ENCODE data around the gene PLPP1.

Gene PLPP1

GRCh38 chr5:55481293-55481855 lies 53.4 kb downstream of the PLPP1 start:
- H3K9me3 Mint-ChIP-seq: no peaks in the 10 kb centered on the region
- no peaks in the 10 kb centered on the region for H3K27me3 Mint-ChIP-seq (ENCODE audit: low read depth, poor library complexity)
- H3K4me3 Mint-ChIP-seq: no peak overlapping the region
- no peaks in the 10 kb centered on the region for H3K36me3 Mint-ChIP-seq (ENCODE audit: low read depth)
- TF ChIP-seq, protein P1, sequence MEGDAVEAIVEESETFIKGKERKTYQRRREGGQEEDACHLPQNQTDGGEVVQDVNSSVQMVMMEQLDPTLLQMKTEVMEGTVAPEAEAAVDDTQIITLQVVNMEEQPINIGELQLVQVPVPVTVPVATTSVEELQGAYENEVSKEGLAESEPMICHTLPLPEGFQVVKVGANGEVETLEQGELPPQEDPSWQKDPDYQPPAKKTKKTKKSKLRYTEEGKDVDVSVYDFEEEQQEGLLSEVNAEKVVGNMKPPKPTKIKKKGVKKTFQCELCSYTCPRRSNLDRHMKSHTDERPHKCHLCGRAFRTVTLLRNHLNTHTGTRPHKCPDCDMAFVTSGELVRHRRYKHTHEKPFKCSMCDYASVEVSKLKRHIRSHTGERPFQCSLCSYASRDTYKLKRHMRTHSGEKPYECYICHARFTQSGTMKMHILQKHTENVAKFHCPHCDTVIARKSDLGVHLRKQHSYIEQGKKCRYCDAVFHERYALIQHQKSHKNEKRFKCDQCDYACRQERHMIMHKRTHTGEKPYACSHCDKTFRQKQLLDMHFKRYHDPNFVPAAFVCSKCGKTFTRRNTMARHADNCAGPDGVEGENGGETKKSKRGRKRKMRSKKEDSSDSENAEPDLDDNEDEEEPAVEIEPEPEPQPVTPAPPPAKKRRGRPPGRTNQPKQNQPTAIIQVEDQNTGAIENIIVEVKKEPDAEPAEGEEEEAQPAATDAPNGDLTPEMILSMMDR (IDR thresholded peaks at IDR 0.05): no peak
- no peak for DNase-seq
- no peak overlapping the region for H3K27ac Mint-ChIP-seq
- peaks cover 11% of the 10 kb centered on the region for H3K4me1 Mint-ChIP-seq

DNA sequence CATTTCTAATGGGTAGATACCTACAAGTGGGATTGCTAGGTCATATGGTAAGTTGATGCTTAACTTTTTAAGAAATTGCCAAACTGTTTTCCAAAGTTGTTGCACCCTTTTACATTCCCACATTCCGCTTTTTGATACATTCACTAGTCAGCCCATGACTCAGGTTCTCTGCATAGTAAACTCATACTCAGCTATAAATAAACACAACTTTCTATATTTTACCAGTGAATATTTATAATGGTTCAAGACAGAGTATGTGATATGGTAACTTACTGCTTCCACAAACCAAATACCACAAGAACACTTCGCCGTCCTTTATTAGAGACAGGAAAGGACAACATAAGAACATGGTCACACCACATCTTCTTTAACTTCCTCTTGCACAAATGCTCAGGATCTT lies 54.0 kb downstream of the PLPP1 start:
- no peak overlapping the region for H3K4me3 Mint-ChIP-seq
- no peak for DNase-seq
- peaks cover 11% of the 10 kb centered on the region for H3K4me1 Mint-ChIP-seq
- H3K9me3 Mint-ChIP-seq: no peaks in the 10 kb centered on the region
- H3K27ac Mint-ChIP-seq: no peak overlapping the region
- no peaks in the 10 kb centered on the region for H3K27me3 Mint-ChIP-seq (ENCODE audit: low read depth, poor library complexity)
- TF ChIP-seq, protein P1 (IDR thresholded peaks at IDR 0.05): no peak
- no peaks in the 10 kb centered on the region for H3K36me3 Mint-ChIP-seq (ENCODE audit: low read depth)

DNA sequence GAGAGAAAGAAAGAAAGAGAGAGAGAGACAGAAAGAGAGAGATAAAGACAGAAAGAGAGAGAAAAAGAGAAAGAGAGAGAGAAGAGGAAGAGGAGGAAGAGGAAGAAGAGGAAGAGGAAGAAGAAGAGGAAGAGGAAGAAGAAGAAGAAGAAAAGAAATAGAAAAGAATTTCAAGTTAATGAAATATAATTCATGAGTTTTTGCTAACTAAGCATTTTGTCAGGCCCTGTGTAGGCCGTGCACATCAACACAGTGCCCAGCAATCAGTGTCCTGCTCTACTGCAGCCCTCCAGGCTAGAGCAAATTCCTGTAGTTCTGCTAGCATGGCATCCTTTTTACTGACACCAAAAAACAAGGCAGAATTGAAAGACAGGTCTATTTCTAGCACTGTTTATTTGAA lies 62.1 kb downstream of the PLPP1 start:
- peaks cover 8% of the 10 kb centered on the region for H3K4me1 Mint-ChIP-seq
- H3K9me3 Mint-ChIP-seq: no peaks in the 10 kb centered on the region
- no peak for DNase-seq
- H3K27ac Mint-ChIP-seq: no peak overlapping the region
- no peak overlapping the region for H3K4me3 Mint-ChIP-seq
- no peaks in the 10 kb centered on the region for H3K36me3 Mint-ChIP-seq (ENCODE audit: low read depth)
- H3K27me3 Mint-ChIP-seq (ENCODE audit: low read depth, poor library complexity): peaks cover 4% of the 10 kb centered on the region
- TF ChIP-seq, protein P1 (IDR thresholded peaks at IDR 0.05): no peak

- DNase-seq: no peak
- Mint-ChIP-seq H3K36me3 (ENCODE audit: low read depth) (no peaks in the 10 kb centered on the region), H3K4me1 (peaks cover 8% of the 10 kb centered on the region), H3K9me3 (no peaks in the 10 kb centered on the region), H3K27me3 (ENCODE audit: low read depth, poor library complexity) (peaks cover 4% of the 10 kb centered on the region), H3K27ac (no peak overlapping the region), H3K4me3 (no peak overlapping the region)
- TF ChIP-seq, protein P1 (IDR thresholded peaks at IDR 0.05): no peak
These were observed 63.3 kb downstream of the PLPP1 start for GRCh38 chr5:55471468-55471867.

- H3K27me3 Mint-ChIP-seq (ENCODE audit: low read depth, poor library complexity): peaks cover 4% of the 10 kb centered on the region
- H3K27ac Mint-ChIP-seq: no peak overlapping the region
- H3K36me3 Mint-ChIP-seq (ENCODE audit: low read depth): peaks cover 10% of the 10 kb centered on the region
- H3K4me3 Mint-ChIP-seq: no peak overlapping the region
- TF ChIP-seq, protein P1 (IDR thresholded peaks at IDR 0.05): no peak
- H3K9me3 Mint-ChIP-seq: no peaks in the 10 kb centered on the region
- no peak for DNase-seq
- H3K4me1 Mint-ChIP-seq: peaks cover 8% of the 10 kb centered on the region
These were observed 64.5 kb downstream of the PLPP1 start for GRCh38 chr5:55470282-55470681.

- Mint-ChIP-seq H3K36me3 (ENCODE audit: low read depth) (peaks cover 15% of the 10 kb centered on the region), H3K4me1 (peaks cover 8% of the 10 kb centered on the region), H3K4me3 (no peak overlapping the region), H3K27me3 (ENCODE audit: low read depth, poor library complexity) (peaks cover 4% of the 10 kb centered on the region), H3K9me3 (no peaks in the 10 kb centered on the region), H3K27ac (peak overlapping the region; percentile 18)
- TF ChIP-seq, protein P1 (IDR thresholded peaks at IDR 0.05): no peak
- no peak for DNase-seq
These were observed 64.9 kb downstream of the PLPP1 start for GRCh38 chr5:55469839-55470238.

All from nephron progenitor cell (in vitro differentiated cells).